H9 (cell line): ENCODE results near the gene BPIFB1. TPM values are rescaled to one million over a fixed set of nuclear protein-coding genes. Genes with fewer than 3 reads are reported as not detected.

ENCODE experiments used
- DNase-seq: peaks from one replicate; pipeline ENCODE4 v3.0.0-alpha.2; 2017
- H2AFZ ChIP-seq: one replicate; pipeline ENCODE4 v1.6.1; 2013; ENCODE audit warnings: mild to moderate bottlenecking, low read length, control low read depth, moderate library complexity
- H2AK5ac ChIP-seq: 2 replicates; pipeline ENCODE4 v1.6.1; 2013; ENCODE audit warnings: low read length, control low read depth, mixed read lengths; ENCODE audit not compliant: insufficient read length
- H2BK120ac ChIP-seq: one replicate; pipeline ENCODE4 v1.6.1; 2013; ENCODE audit warnings: low read depth, mild to moderate bottlenecking, low read length, control low read depth, inconsistent platforms; ENCODE audit not compliant: poor library complexity, severe bottlenecking
- H2BK12ac ChIP-seq: 2 replicates; pipeline ENCODE4 v1.6.1; 2013; ENCODE audit warnings: low read length, control low read depth, mixed read lengths, low read depth; ENCODE audit not compliant: insufficient read length
- H2BK15ac ChIP-seq: 2 replicates; pipeline ENCODE4 v1.6.1; 2013; ENCODE audit warnings: low read depth, low read length, control low read depth
- H2BK20ac ChIP-seq: one replicate; pipeline ENCODE4 v1.6.1; 2013; ENCODE audit warnings: low read depth, mild to moderate bottlenecking, low read length, control low read depth, inconsistent platforms; ENCODE audit not compliant: poor library complexity, severe bottlenecking
- H2BK5ac ChIP-seq: 2 replicates; pipeline ENCODE4 v1.6.1; 2013; ENCODE audit warnings: low read length, control low read depth, mixed read lengths; ENCODE audit not compliant: insufficient read length
- H3K14ac ChIP-seq: 2 replicates; pipeline ENCODE4 v1.6.1; 2013; ENCODE audit warnings: low read length, control low read depth; ENCODE audit not compliant: insufficient read depth
- H3K18ac ChIP-seq: 2 replicates; pipeline ENCODE4 v1.6.1; 2013; ENCODE audit warnings: low read depth, mild to moderate bottlenecking, mixed read lengths, low read length, control low read depth; ENCODE audit not compliant: insufficient read length
- H3K23ac ChIP-seq: 2 replicates; pipeline ENCODE4 v1.6.1; 2013; ENCODE audit warnings: low read length, control low read depth, mixed read lengths, low read depth; ENCODE audit not compliant: insufficient read length
- H3K23me2 ChIP-seq: 2 replicates; pipeline ENCODE4 v1.6.1; 2013; ENCODE audit warnings: low read depth, mild to moderate bottlenecking, mixed read lengths, low read length, control low read depth; ENCODE audit not compliant: insufficient read length, poor library complexity, severe bottlenecking
- H3K27ac ChIP-seq: 2 replicates; pipeline ENCODE4 v1.5.1; 2013; ENCODE audit warnings: low read length, control low read depth, mixed read lengths, low read depth; ENCODE audit not compliant: insufficient read length
- H3K27me3 ChIP-seq: 2 replicates; pipeline ENCODE4 v1.6.1; 2013; ENCODE audit warnings: low read length, control low read depth, inconsistent platforms; ENCODE audit not compliant: insufficient read depth
- H3K4ac ChIP-seq: 2 replicates; pipeline ENCODE4 v1.6.1; 2013; ENCODE audit warnings: low read depth, mild to moderate bottlenecking, control low read depth, inconsistent platforms, low read length, moderate library complexity
- H3K4me1 ChIP-seq: 2 replicates; pipeline ENCODE4 v1.6.1; 2013; ENCODE audit warnings: low read length, control low read depth, inconsistent platforms; ENCODE audit not compliant: insufficient read depth
- H3K4me2 ChIP-seq: 2 replicates; pipeline ENCODE4 v1.6.1; 2013; ENCODE audit warnings: low read length, control low read depth, mixed read lengths; ENCODE audit not compliant: insufficient read length, insufficient read depth
- H3K56ac ChIP-seq: 2 replicates; pipeline ENCODE4 v1.6.1; 2013; ENCODE audit warnings: low read depth, mild to moderate bottlenecking, mixed read lengths, low read length, control low read depth; ENCODE audit not compliant: insufficient read length
- H3K79me1 ChIP-seq: 2 replicates; pipeline ENCODE4 v1.6.1; 2013; ENCODE audit warnings: low read depth, mild to moderate bottlenecking, moderate library complexity, low read length, control low read depth, inconsistent platforms; ENCODE audit not compliant: insufficient read depth, poor library complexity, severe bottlenecking
- H3K79me2 ChIP-seq: 2 replicates; pipeline ENCODE4 v1.6.1; 2013; ENCODE audit warnings: low read length, control low read depth, inconsistent platforms; ENCODE audit not compliant: insufficient read depth
- H3K9ac ChIP-seq: 2 replicates; pipeline ENCODE4 v1.6.1; 2013; ENCODE audit warnings: low read length, control low read depth, mixed read lengths; ENCODE audit not compliant: insufficient read length; ENCODE audit errors: extremely low read depth
- H3K9me3 ChIP-seq: one replicate; pipeline ENCODE4 v1.6.1; 2013; ENCODE audit warnings: low read depth, low read length, inconsistent platforms; ENCODE audit not compliant: control insufficient read depth
- H3T11ph ChIP-seq: one replicate; pipeline ENCODE4 v1.6.1; 2013; ENCODE audit warnings: mild to moderate bottlenecking, low read length, control low read depth, inconsistent platforms
- H4K20me1 ChIP-seq: one replicate; pipeline ENCODE4 v1.6.1; 2013; ENCODE audit not compliant: control insufficient read depth, insufficient read length, insufficient read depth
- H4K5ac ChIP-seq: 2 replicates; pipeline ENCODE4 v1.6.1; 2013; ENCODE audit warnings: low read depth, mild to moderate bottlenecking, mixed read lengths, low read length, control low read depth; ENCODE audit not compliant: insufficient read length
- H4K8ac ChIP-seq: replicated peaks from 2 replicates; pipeline ENCODE4 v1.6.1; 2013; ENCODE audit warnings: low read length, control low read depth, mixed read lengths, low read depth; ENCODE audit not compliant: insufficient read length
- H4K91ac ChIP-seq: 2 replicates; pipeline ENCODE4 v1.6.1; 2013; ENCODE audit warnings: low read depth, mild to moderate bottlenecking, moderate library complexity, mixed read lengths, low read length, control low read depth; ENCODE audit not compliant: insufficient read length
- H3K27ac Mint-ChIP-seq, 3 experiments: 2 replicates in 2 of 3; 3 replicates in 1 of 3; pipeline ENCODE4 v1.8.0; 2020 to 2021; ENCODE audit warnings: mixed read lengths in 3 of 3, mild to moderate bottlenecking in 1 of 3, moderate library complexity in 1 of 3
- H3K27me3 Mint-ChIP-seq: 2 replicates; pipeline ENCODE4 v1.8.0; 2021; ENCODE audit warnings: low read depth, mild to moderate bottlenecking, moderate library complexity, mixed read lengths
- H3K36me3 Mint-ChIP-seq, 3 experiments: 2 replicates in 2 of 3; 3 replicates in 1 of 3; pipeline ENCODE4 v1.8.0; 2020 to 2021; ENCODE audit warnings: low read depth in 3 of 3, mixed read lengths in 3 of 3; ENCODE audit not compliant: insufficient read depth in 1 of 3
- H3K4me1 Mint-ChIP-seq, 2 experiments: 2 replicates each; pipeline ENCODE4 v1.8.0; 2020; ENCODE audit warnings: mixed read lengths in 2 of 2
- H3K4me3 Mint-ChIP-seq, 2 experiments: 2 replicates in 1 of 2; 3 replicates in 1 of 2; pipeline ENCODE4 v1.8.0; 2020 to 2021; ENCODE audit warnings: mild to moderate bottlenecking in 2 of 2, mixed read lengths in 2 of 2, moderate library complexity in 1 of 2
- H3K9me3 Mint-ChIP-seq, 2 experiments: 2 replicates in 1 of 2; 3 replicates in 1 of 2; pipeline ENCODE4 v1.8.0; 2020; ENCODE audit warnings: mild to moderate bottlenecking in 2 of 2, mixed read lengths in 2 of 2, moderate library complexity in 1 of 2
- WGBS: extraction: QIAGEN DNeasy Blood & Tissue Kit; methylation state at CpG from one replicate; pipeline ENCODE4 v1.1.7; 2013; ENCODE audit warnings: missing lambda C conversion rate, low lambda C conversion rate, mixed read lengths; ENCODE audit not compliant: insufficient read length; ENCODE audit errors: extremely low coverage; 5-methylcytosine and 5-hydroxymethylcytosine counted together
- total RNA-seq: library from RNA; stranded (reverse); gene quantifications from 2 replicates; pipeline ENCODE4 v1.2.1, GENCODE V29; 2021
- TF ChIP-seq, protein P1 (sequence below): fragments of 200-600 bp; sonication (generic); conservative IDR thresholded peaks from 3 replicates; pipeline ENCODE4 v1.8.0; 2021; ENCODE audit warnings: antibody characterized with exemption, mild to moderate bottlenecking

The BPIFB1 gene
- total RNA-seq, 1 experiment from 2014 or later: not detected

DNA sequence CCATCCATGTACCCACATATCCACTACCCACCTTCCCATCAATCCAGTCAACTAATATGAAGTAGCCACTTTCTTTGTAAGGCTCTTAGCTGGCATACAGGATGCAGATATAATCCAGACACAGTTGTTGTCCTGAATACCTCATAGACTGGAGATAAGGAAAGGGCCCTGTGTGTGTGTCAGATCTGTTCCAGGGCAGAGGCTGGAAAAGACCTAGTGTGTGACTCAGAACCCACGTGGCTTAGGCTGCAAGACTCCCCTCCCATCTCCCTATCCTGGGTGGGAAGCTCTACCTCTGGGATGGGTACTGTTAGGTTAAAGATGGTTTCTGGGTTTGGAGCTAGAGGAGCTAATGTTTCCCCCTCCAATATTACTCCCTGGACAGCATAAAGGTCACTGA is 43.6 kb upstream of the BPIFB1 start:
- Histone ChIP-seq H3K9ac (no peak overlapping the region), H4K91ac (no peak overlapping the region), H2BK5ac (no peak overlapping the region), H3K27ac (no peak overlapping the region), H3K18ac (no peak overlapping the region), H2BK12ac (no peak overlapping the region), H2AK5ac (no peak overlapping the region), H2AFZ (no peak overlapping the region), H3T11ph (no peak overlapping the region), H3K56ac (no peak overlapping the region), H2BK20ac (no peak overlapping the region), H3K4ac (no peak overlapping the region), H3K23me2 (no peaks in the 10 kb centered on the region), H3K23ac (no peak overlapping the region), H3K4me2 (no peak overlapping the region), H3K9me3 (no peaks in the 10 kb centered on the region), H3K27me3 (no peaks in the 10 kb centered on the region), H2BK15ac (no peak overlapping the region), H3K79me2 (no peaks in the 10 kb centered on the region), H2BK120ac (no peak overlapping the region), H3K14ac (no peak overlapping the region), H4K8ac (no peak overlapping the region), H4K20me1 (no peaks in the 10 kb centered on the region), H4K5ac (no peak overlapping the region), H3K79me1 (no peaks in the 10 kb centered on the region), H3K4me1 (no peaks in the 10 kb centered on the region)
- Mint-ChIP-seq H3K27ac (no peak overlapping the region), H3K4me1 (no peaks in the 10 kb centered on the region), H3K36me3 (no peaks in the 10 kb centered on the region), H3K27me3 (peaks cover 45% of the 10 kb centered on the region), H3K9me3 (no peaks in the 10 kb centered on the region; a peak in 1 of 5 replicates), H3K4me3 (no peak overlapping the region)
- no CpG with 5 or more reads among the region's 1 CpG for WGBS
- DNase-seq: no peak
- TF ChIP-seq, protein P1, sequence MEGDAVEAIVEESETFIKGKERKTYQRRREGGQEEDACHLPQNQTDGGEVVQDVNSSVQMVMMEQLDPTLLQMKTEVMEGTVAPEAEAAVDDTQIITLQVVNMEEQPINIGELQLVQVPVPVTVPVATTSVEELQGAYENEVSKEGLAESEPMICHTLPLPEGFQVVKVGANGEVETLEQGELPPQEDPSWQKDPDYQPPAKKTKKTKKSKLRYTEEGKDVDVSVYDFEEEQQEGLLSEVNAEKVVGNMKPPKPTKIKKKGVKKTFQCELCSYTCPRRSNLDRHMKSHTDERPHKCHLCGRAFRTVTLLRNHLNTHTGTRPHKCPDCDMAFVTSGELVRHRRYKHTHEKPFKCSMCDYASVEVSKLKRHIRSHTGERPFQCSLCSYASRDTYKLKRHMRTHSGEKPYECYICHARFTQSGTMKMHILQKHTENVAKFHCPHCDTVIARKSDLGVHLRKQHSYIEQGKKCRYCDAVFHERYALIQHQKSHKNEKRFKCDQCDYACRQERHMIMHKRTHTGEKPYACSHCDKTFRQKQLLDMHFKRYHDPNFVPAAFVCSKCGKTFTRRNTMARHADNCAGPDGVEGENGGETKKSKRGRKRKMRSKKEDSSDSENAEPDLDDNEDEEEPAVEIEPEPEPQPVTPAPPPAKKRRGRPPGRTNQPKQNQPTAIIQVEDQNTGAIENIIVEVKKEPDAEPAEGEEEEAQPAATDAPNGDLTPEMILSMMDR: no peak
